HEK293 (cell line): ENCODE measurements around the gene MIA2.
A peak's percentile ranks its signal among the peaks of the same experiment; 100 is the strongest.

ENCODE experiments used
- CTCF ChIA-PET: fragments of 350-600 bp; formaldehyde crosslinking; extraction: SDS; loops from one replicate; lab custom pipeline; 2021; ENCODE audit warnings: antibody characterized with exemption; lab: Yijun Ruan, JAX
- POLR2A ChIA-PET: fragments of 300-600 bp; formaldehyde crosslinking; extraction: SDS; loops from one replicate; lab custom pipeline; 2020; ENCODE audit warnings: antibody characterized with exemption, inconsistent platforms; lab: Yijun Ruan, JAX
- H3K27ac ChIP-seq: fragments of 200-500 bp; sonication (Bioruptor generic); 2 replicates; pipeline ENCODE4 v1.5.1; 2014; ENCODE audit warnings: low read depth, low read length, control low read depth, inconsistent platforms; ENCODE audit errors: extremely low read depth
- H3K36me3 ChIP-seq, 2 experiments: fragments of 200-500 bp in 1 of 2; sonication (Bioruptor generic) in 1 of 2; 1 replicate in 1 of 2; 2 replicates in 1 of 2; pipeline ENCODE4 v1.5.1; 2014 to 2017; ENCODE audit warnings: inconsistent platforms in 2 of 2, low read length in 2 of 2; ENCODE audit not compliant: control insufficient read depth in 2 of 2, insufficient read depth in 1 of 2
- H3K4me1 ChIP-seq: fragments of 200-500 bp; sonication (Bioruptor generic); 2 replicates; pipeline ENCODE4 v1.5.1; 2014; ENCODE audit warnings: mild to moderate bottlenecking, low read length, inconsistent platforms; ENCODE audit not compliant: control insufficient read depth, insufficient read depth
- H3K4me3 ChIP-seq: 2 replicates; pipeline ENCODE4 v1.5.1; 2011; ENCODE audit warnings: low read depth, mild to moderate bottlenecking, control low read depth, low read length, moderate library complexity
- H3K9me3 ChIP-seq: fragments of 200-500 bp; sonication (Bioruptor generic); 2 replicates; pipeline ENCODE4 v1.5.1; 2014; ENCODE audit warnings: low read depth, low read length, inconsistent platforms; ENCODE audit not compliant: control insufficient read depth, insufficient read depth
- GLIS1 ChIP-seq: fragments of 450-650 bp; formaldehyde crosslinking; IDR thresholded peaks from 2 replicates; pipeline ENCODE4 v1.5.1; 2016; ENCODE audit warnings: missing biosample characterization, missing genetic modification characterization
- GLIS2 ChIP-seq: fragments of 450-650 bp; formaldehyde crosslinking; IDR thresholded peaks from 2 replicates; pipeline ENCODE4 v1.5.1; 2016; ENCODE audit warnings: missing biosample characterization, missing genetic modification characterization
- ZBTB17 ChIP-seq: fragments of 450-650 bp; formaldehyde crosslinking; IDR thresholded peaks from 2 replicates; pipeline ENCODE4 v1.5.1; 2016; ENCODE audit warnings: missing biosample characterization, missing genetic modification characterization
- ZBTB21 ChIP-seq: fragments of 450-650 bp; formaldehyde crosslinking; IDR thresholded peaks from 2 replicates; pipeline ENCODE4 v1.5.1; 2017; ENCODE audit warnings: missing biosample characterization, missing genetic modification characterization
- ZBTB48 ChIP-seq: fragments of 450-650 bp; formaldehyde crosslinking; IDR thresholded peaks from 2 replicates; pipeline ENCODE4 v1.5.1; 2016; ENCODE audit warnings: missing biosample characterization, missing genetic modification characterization
- ZIC2 ChIP-seq: fragments of 450-650 bp; formaldehyde crosslinking; IDR thresholded peaks from 2 replicates; pipeline ENCODE4 v1.5.1; 2016; ENCODE audit warnings: missing biosample characterization, missing genetic modification characterization
- ZNF10 ChIP-seq: fragments of 450-650 bp; formaldehyde crosslinking; IDR thresholded peaks from 2 replicates; pipeline ENCODE4 v1.5.1; 2017; ENCODE audit warnings: missing biosample characterization, missing genetic modification characterization
- ZNF133 ChIP-seq: fragments of 450-650 bp; formaldehyde crosslinking; IDR thresholded peaks from 2 replicates; pipeline ENCODE4 v1.5.1; 2016; ENCODE audit warnings: missing biosample characterization, missing genetic modification characterization
- ZNF19 ChIP-seq: fragments of 450-650 bp; formaldehyde crosslinking; IDR thresholded peaks from 2 replicates; pipeline ENCODE4; 2016; ENCODE audit warnings: missing biosample characterization, missing genetic modification characterization, low read depth
- ZNF214 ChIP-seq: fragments of 450-650 bp; formaldehyde crosslinking; IDR thresholded peaks from 2 replicates; pipeline ENCODE4 v1.5.1; 2017; ENCODE audit warnings: missing biosample characterization, mild to moderate bottlenecking, missing genetic modification characterization, borderline replicate concordance
- ZNF248 ChIP-seq: fragments of 450-650 bp; formaldehyde crosslinking; IDR thresholded peaks from 2 replicates; pipeline ENCODE4 v1.5.1; 2017; ENCODE audit warnings: missing biosample characterization, missing genetic modification characterization
- ZNF335 ChIP-seq: fragments of 450-650 bp; formaldehyde crosslinking; conservative IDR thresholded peaks from 2 replicates; pipeline ENCODE4 v1.5.1; 2016; ENCODE audit warnings: missing biosample characterization, missing genetic modification characterization
- ZNF366 ChIP-seq: fragments of 450-650 bp; formaldehyde crosslinking; conservative IDR thresholded peaks from 2 replicates; pipeline ENCODE4 v1.5.1; 2016; ENCODE audit warnings: missing biosample characterization, missing genetic modification characterization
- ZNF394 ChIP-seq: fragments of 450-650 bp; formaldehyde crosslinking; IDR thresholded peaks from 2 replicates; pipeline ENCODE4 v1.5.1; 2016; ENCODE audit warnings: missing biosample characterization, missing genetic modification characterization, mild to moderate bottlenecking, moderate library complexity, borderline replicate concordance
- ZNF433 ChIP-seq: fragments of 450-650 bp; formaldehyde crosslinking; IDR thresholded peaks from 2 replicates; pipeline ENCODE4 v1.5.1; 2016; ENCODE audit warnings: missing biosample characterization, missing genetic modification characterization, low read depth
- ZNF561 ChIP-seq: fragments of 450-650 bp; IDR thresholded peaks from 2 replicates; pipeline ENCODE4 v1.5.1; 2018; ENCODE audit warnings: missing biosample characterization, missing genetic modification characterization, borderline replicate concordance
- ZNF600 ChIP-seq: fragments of 450-650 bp; formaldehyde crosslinking; IDR thresholded peaks from 2 replicates; pipeline ENCODE4 v1.5.1; 2016; ENCODE audit warnings: missing biosample characterization, missing genetic modification characterization
- ZNF610 ChIP-seq: fragments of 450-650 bp; formaldehyde crosslinking; IDR thresholded peaks from 2 replicates; pipeline ENCODE4 v1.5.1; 2016; ENCODE audit warnings: missing biosample characterization, missing genetic modification characterization, borderline replicate concordance
- ZNF624 ChIP-seq: fragments of 450-650 bp; formaldehyde crosslinking; IDR thresholded peaks from 2 replicates; pipeline ENCODE4 v1.5.1; 2017; ENCODE audit warnings: missing biosample characterization, missing genetic modification characterization
- ZNF629 ChIP-seq: fragments of 450-650 bp; formaldehyde crosslinking; IDR thresholded peaks from 2 replicates; pipeline ENCODE4 v1.5.1; 2017; ENCODE audit warnings: missing biosample characterization, missing genetic modification characterization
- ZNF660 ChIP-seq: fragments of 450-650 bp; IDR thresholded peaks from 2 replicates; pipeline ENCODE4 v1.5.1; 2018; ENCODE audit warnings: missing biosample characterization, mild to moderate bottlenecking, missing genetic modification characterization
- ZNF777 ChIP-seq: fragments of 450-650 bp; formaldehyde crosslinking; IDR thresholded peaks from 2 replicates; pipeline ENCODE4 v1.5.1; 2017; ENCODE audit warnings: missing biosample characterization, missing genetic modification characterization, borderline replicate concordance
- ZNF785 ChIP-seq: fragments of 450-650 bp; formaldehyde crosslinking; IDR thresholded peaks from 2 replicates; pipeline ENCODE4 v1.5.1; 2016; ENCODE audit warnings: missing biosample characterization, missing genetic modification characterization
- ZNF837 ChIP-seq: fragments of 450-650 bp; formaldehyde crosslinking; IDR thresholded peaks from 2 replicates; pipeline ENCODE4 v1.5.1; 2016; ENCODE audit warnings: missing biosample characterization, missing genetic modification characterization
- ZSCAN30 ChIP-seq: fragments of 450-650 bp; IDR thresholded peaks from 2 replicates; pipeline ENCODE4 v1.5.1; 2018; ENCODE audit warnings: missing biosample characterization, mild to moderate bottlenecking, missing genetic modification characterization, moderate library complexity
- ZXDB ChIP-seq: fragments of 450-650 bp; formaldehyde crosslinking; IDR thresholded peaks from 2 replicates; pipeline ENCODE4 v1.5.1; 2016; ENCODE audit warnings: missing biosample characterization, missing genetic modification characterization
- TF ChIP-seq, protein P1 (sequence below): fragments of 450-650 bp; formaldehyde crosslinking; IDR thresholded peaks from 2 replicates; pipeline ENCODE4 v1.5.1; 2017; ENCODE audit warnings: missing biosample characterization, missing genetic modification characterization
- TF ChIP-seq, protein P2 (sequence below): fragments of 450-650 bp; formaldehyde crosslinking; IDR thresholded peaks from 2 replicates; pipeline ENCODE4 v1.5.1; 2017; ENCODE audit warnings: missing biosample characterization, missing genetic modification characterization
- TF ChIP-seq, protein P3 (sequence below): fragments of 450-650 bp; formaldehyde crosslinking; IDR thresholded peaks from 2 replicates; pipeline ENCODE4 v1.5.1; 2016; ENCODE audit warnings: missing biosample characterization, missing genetic modification characterization

MIA2 gene

DNA sequence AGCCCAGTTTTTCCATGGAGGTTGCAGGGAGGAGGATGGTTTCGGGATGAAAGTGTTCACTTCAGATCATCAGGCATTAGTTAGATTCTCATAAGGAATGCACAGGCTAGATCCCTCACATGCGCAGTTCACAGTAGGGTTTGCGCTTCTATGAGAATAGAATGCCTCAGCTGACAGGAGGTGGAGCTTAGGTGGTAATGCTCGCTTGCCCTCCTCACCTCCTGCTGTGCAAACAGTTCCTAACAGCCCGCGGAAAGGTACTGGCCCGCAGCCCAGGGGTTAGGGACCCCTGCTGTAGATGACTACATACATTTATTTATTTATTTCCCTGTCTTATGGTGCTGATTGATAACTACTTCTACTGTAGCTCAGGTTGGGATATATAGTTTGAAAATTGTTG is 105.3 kb downstream of the MIA2 start:
- CTCF ChIA-PET, result no interaction called here
- Histone ChIP-seq H3K4me1 (peaks cover 9% of the 10 kb centered on the region; the same call in 1 of the 2 replicates), H3K36me3 (no peaks in the 10 kb centered on the region), H3K27ac (no peak overlapping the region), H3K4me3 (no peak overlapping the region), H3K9me3 (no peaks in the 10 kb centered on the region)
- POLR2A ChIA-PET, result interaction anchor here (0.6 to 1.3 kb wide), 6 partner anchors 31 to 228 kb away, joined by 3 to 10 read pairs (median 6); partner anchors contain the start of genes FBXO33, GEMIN2 and TRAPPC6B
- TF ChIP-seq ZNF133 (tag by site-specific recombination) (no peak), ZIC2 (peak; percentile 83), ZNF433 (tag by site-specific recombination) (no peak), ZNF660 (peak; percentile 54; the same call in 1 of the 2 replicates), ZBTB48 (tag by site-specific recombination) (peak; percentile 93), ZNF837 (tag by site-specific recombination) (no peak), ZSCAN30 (0 out of 2 replicates have a peak, but pooled peaks have one; percentile 26), ZNF624 (tag by site-specific recombination) (no peak), ZXDB (tag by site-specific recombination) (peak; percentile 63), ZNF19 (tag by site-specific recombination) (no peak), GLIS2 (tag by site-specific recombination) (0 out of 2 replicates have a peak, but pooled peaks have one; percentile 45), ZBTB17 (tag by site-specific recombination) (peak; percentile 37; the same call in 1 of the 2 replicates), ZBTB21 (no peak), ZNF610 (no peak), ZNF561 (peak; percentile 67; the same call in 1 of the 2 replicates), ZNF785 (tag by site-specific recombination) (no peak), ZNF394 (tag by site-specific recombination) (no peak), ZNF600 (tag by site-specific recombination) (0 out of 2 replicates have a peak, but pooled peaks have one; percentile 31), ZNF335 (tag by site-specific recombination) (no peak), ZNF777 (tag by site-specific recombination) (no peak), ZNF10 (tag by site-specific recombination) (no peak), GLIS1 (tag by site-specific recombination) (peak; percentile 69), ZNF366 (peak; percentile 52), ZNF214 (tag by site-specific recombination) (no peak), ZNF629 (tag by site-specific recombination) (peak; percentile 60), ZNF248 (no peak)
- TF ChIP-seq, protein P1, sequence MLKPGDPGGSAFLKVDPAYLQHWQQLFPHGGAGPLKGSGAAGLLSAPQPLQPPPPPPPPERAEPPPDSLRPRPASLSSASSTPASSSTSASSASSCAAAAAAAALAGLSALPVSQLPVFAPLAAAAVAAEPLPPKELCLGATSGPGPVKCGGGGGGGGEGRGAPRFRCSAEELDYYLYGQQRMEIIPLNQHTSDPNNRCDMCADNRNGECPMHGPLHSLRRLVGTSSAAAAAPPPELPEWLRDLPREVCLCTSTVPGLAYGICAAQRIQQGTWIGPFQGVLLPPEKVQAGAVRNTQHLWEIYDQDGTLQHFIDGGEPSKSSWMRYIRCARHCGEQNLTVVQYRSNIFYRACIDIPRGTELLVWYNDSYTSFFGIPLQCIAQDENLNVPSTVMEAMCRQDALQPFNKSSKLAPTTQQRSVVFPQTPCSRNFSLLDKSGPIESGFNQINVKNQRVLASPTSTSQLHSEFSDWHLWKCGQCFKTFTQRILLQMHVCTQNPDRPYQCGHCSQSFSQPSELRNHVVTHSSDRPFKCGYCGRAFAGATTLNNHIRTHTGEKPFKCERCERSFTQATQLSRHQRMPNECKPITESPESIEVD (tag by site-specific recombination), result no peak
- TF ChIP-seq, protein P2, sequence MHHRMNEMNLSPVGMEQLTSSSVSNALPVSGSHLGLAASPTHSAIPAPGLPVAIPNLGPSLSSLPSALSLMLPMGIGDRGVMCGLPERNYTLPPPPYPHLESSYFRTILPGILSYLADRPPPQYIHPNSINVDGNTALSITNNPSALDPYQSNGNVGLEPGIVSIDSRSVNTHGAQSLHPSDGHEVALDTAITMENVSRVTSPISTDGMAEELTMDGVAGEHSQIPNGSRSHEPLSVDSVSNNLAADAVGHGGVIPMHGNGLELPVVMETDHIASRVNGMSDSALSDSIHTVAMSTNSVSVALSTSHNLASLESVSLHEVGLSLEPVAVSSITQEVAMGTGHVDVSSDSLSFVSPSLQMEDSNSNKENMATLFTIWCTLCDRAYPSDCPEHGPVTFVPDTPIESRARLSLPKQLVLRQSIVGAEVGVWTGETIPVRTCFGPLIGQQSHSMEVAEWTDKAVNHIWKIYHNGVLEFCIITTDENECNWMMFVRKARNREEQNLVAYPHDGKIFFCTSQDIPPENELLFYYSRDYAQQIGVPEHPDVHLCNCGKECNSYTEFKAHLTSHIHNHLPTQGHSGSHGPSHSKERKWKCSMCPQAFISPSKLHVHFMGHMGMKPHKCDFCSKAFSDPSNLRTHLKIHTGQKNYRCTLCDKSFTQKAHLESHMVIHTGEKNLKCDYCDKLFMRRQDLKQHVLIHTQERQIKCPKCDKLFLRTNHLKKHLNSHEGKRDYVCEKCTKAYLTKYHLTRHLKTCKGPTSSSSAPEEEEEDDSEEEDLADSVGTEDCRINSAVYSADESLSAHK (tag by site-specific recombination), result no peak
- TF ChIP-seq, protein P3, sequence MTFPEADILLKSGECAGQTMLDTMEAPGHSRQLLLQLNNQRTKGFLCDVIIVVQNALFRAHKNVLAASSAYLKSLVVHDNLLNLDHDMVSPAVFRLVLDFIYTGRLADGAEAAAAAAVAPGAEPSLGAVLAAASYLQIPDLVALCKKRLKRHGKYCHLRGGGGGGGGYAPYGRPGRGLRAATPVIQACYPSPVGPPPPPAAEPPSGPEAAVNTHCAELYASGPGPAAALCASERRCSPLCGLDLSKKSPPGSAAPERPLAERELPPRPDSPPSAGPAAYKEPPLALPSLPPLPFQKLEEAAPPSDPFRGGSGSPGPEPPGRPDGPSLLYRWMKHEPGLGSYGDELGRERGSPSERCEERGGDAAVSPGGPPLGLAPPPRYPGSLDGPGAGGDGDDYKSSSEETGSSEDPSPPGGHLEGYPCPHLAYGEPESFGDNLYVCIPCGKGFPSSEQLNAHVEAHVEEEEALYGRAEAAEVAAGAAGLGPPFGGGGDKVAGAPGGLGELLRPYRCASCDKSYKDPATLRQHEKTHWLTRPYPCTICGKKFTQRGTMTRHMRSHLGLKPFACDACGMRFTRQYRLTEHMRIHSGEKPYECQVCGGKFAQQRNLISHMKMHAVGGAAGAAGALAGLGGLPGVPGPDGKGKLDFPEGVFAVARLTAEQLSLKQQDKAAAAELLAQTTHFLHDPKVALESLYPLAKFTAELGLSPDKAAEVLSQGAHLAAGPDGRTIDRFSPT (tag by site-specific recombination), result 0 out of 2 replicates have a peak, but pooled peaks have one; percentile 12
